Endodermal cell (in vitro differentiated cells): ENCODE results near the gene GALNT2. TPM values are rescaled to one million over a fixed set of nuclear protein-coding genes. Genes with fewer than 3 reads are reported as not detected.

Source experiments
- DNase-seq: peaks from one replicate; pipeline ENCODE4 v3.0.0-alpha.2; 2017
- H3K27ac ChIP-seq: 2 replicates; pipeline ENCODE4 v1.5.1; 2013; ENCODE audit warnings: mild to moderate bottlenecking, low read depth, low read length, moderate library complexity
- H3K27me3 ChIP-seq: 2 replicates; pipeline ENCODE4 v1.6.1; 2013; ENCODE audit warnings: mild to moderate bottlenecking, low read length, moderate library complexity; ENCODE audit not compliant: insufficient read depth, control insufficient read depth, poor library complexity, severe bottlenecking
- H3K36me3 ChIP-seq: 2 replicates; pipeline ENCODE4 v1.7.0; 2013; ENCODE audit warnings: mild to moderate bottlenecking, low read length, moderate library complexity; ENCODE audit not compliant: control insufficient read depth, insufficient read depth
- H3K4me1 ChIP-seq: one replicate; pipeline ENCODE4 v1.7.0; 2013; ENCODE audit warnings: low read length; ENCODE audit not compliant: control insufficient read depth, insufficient read depth
- H3K4me3 ChIP-seq: 2 replicates; pipeline ENCODE4 v1.5.1; 2013; ENCODE audit warnings: mild to moderate bottlenecking, low read length, moderate library complexity
- H3K9ac ChIP-seq: 2 replicates; pipeline ENCODE4 v1.6.1; 2013; ENCODE audit warnings: mild to moderate bottlenecking, low read length, moderate library complexity; ENCODE audit not compliant: poor library complexity, severe bottlenecking; ENCODE audit errors: extremely low read depth
- H3K9me3 ChIP-seq: 2 replicates; pipeline ENCODE4 v1.6.1; 2013; ENCODE audit warnings: mild to moderate bottlenecking, low read length, moderate library complexity; ENCODE audit not compliant: control insufficient read depth
- H3K27ac Mint-ChIP-seq: 2 replicates; pipeline ENCODE4 v1.8.0; 2020; ENCODE audit warnings: mixed read lengths
- H3K27me3 Mint-ChIP-seq: 2 replicates; pipeline ENCODE4 v1.8.0; 2021; ENCODE audit warnings: mild to moderate bottlenecking, mixed read lengths; ENCODE audit not compliant: insufficient read depth
- H3K36me3 Mint-ChIP-seq: 2 replicates; pipeline ENCODE4 v1.8.0; 2020; ENCODE audit warnings: low read depth, mixed read lengths
- H3K4me1 Mint-ChIP-seq: 2 replicates; pipeline ENCODE4 v1.8.0; 2020; ENCODE audit warnings: mixed read lengths
- H3K4me3 Mint-ChIP-seq: 2 replicates; pipeline ENCODE4 v1.8.0; 2020; ENCODE audit warnings: mild to moderate bottlenecking, moderate library complexity, mixed read lengths
- H3K9me3 Mint-ChIP-seq: 2 replicates; pipeline ENCODE4 v1.8.0; 2020; ENCODE audit warnings: mild to moderate bottlenecking, mixed read lengths
- CTCF ChIP-seq: fragments of 200-600 bp; sonication (generic); conservative IDR thresholded peaks from 2 replicates; pipeline ENCODE4 v1.5.0; 2021; ENCODE audit warnings: antibody characterized with exemption, mild to moderate bottlenecking
- WGBS, 2 experiments: methylation state at CpG; one replicate each; pipeline versions ENCODE4 v1.1.5 to v1.1.7; 2013; ENCODE audit warnings: missing lambda C conversion rate in 2 of 2, mixed read lengths in 1 of 2; ENCODE audit not compliant: insufficient coverage in 1 of 2, insufficient read length in 1 of 2; 5-methylcytosine and 5-hydroxymethylcytosine counted together
- total RNA-seq, 2 donors: library from RNA; stranded (reverse); fragmentation: NEBNext Ultra II Directional in 1 of 2; extraction: Animal tissue kit (Norgen Biotek cat#: 25700) in 1 of 2; gene quantifications; 2 replicates in 1 of 2; 3 replicates in 1 of 2; pipeline ENCODE4 v1.2.1, GENCODE V29; 2021

Gene GALNT2
- total RNA-seq, 2 donors from 2014 or later: 41.6 to 63.5 TPM

DNA sequence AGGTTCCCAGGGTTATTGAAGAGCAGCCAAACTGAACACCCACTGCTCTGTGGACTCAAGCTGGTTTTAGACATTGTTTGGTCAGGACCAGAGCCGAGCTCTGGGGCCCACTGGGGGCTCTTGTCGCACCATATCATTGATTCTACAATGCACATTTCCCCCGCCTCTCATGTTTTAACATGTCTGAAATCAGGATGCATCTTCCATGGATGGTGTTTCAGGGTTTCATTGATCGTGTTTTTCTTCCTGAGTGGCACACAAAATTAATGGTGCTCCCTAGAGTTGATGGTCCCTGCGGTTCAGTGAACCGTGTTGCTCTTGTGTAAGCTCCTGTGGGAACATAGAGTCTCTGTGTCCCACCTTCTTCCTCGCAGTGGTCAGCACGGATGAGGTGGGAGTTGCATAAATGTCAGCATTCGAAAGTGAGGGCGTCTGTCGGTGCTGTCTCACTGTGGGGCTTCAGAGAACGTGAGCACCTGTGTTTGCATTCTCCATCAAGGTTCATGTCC, 38.3 kb downstream of the GALNT2 start:
- no peaks in the 10 kb centered on the region for H3K27me3 ChIP-seq
- H3K9ac ChIP-seq: no peak overlapping the region
- TF ChIP-seq CTCF: no peak
- Mint-ChIP-seq H3K27me3 (peaks cover 7% of the 10 kb centered on the region), H3K9me3 (no peaks in the 10 kb centered on the region), H3K4me3 (no peak overlapping the region), H3K36me3 (no peaks in the 10 kb centered on the region), H3K27ac (no peak overlapping the region), H3K4me1 (peaks cover 40% of the 10 kb centered on the region)
- H3K36me3 ChIP-seq: no peaks in the 10 kb centered on the region
- no peaks in the 10 kb centered on the region for H3K9me3 ChIP-seq
- peaks cover 10% of the 10 kb centered on the region for H3K4me1 ChIP-seq
- DNase-seq: no peak
- H3K27ac ChIP-seq: no peak overlapping the region
- WGBS, 2 experiments: 90% methylated on average over 5 to 12 of the region's 12 CpGs
- no peak overlapping the region for H3K4me3 ChIP-seq

- WGBS, 2 experiments: 95 to 96% methylated on average over 8 to 10 of the region's 10 CpGs
- Mint-ChIP-seq H3K4me1 (peaks cover 44% of the 10 kb centered on the region), H3K4me3 (no peak overlapping the region), H3K27ac (no peak overlapping the region), H3K9me3 (no peaks in the 10 kb centered on the region), H3K36me3 (no peaks in the 10 kb centered on the region), H3K27me3 (peaks cover 12% of the 10 kb centered on the region)
- Histone ChIP-seq H3K27me3 (no peaks in the 10 kb centered on the region), H3K9ac (no peak overlapping the region), H3K4me3 (no peak overlapping the region), H3K4me1 (peaks cover 10% of the 10 kb centered on the region), H3K36me3 (no peaks in the 10 kb centered on the region), H3K27ac (no peak overlapping the region), H3K9me3 (no peaks in the 10 kb centered on the region)
- DNase-seq: no peak
- no peak for TF ChIP-seq CTCF
These were observed 39.0 kb downstream of the GALNT2 start for GRCh38 chr1:230105754-230106625.

GRCh38 chr1:230107941-230108340, 40.9 kb downstream of the GALNT2 start:
- H3K27me3 ChIP-seq: peaks cover 15% of the 10 kb centered on the region
- no peaks in the 10 kb centered on the region for H3K36me3 ChIP-seq
- H3K4me3 Mint-ChIP-seq: no peak overlapping the region
- H3K4me3 ChIP-seq: no peak overlapping the region
- H3K27ac ChIP-seq: no peak overlapping the region
- peaks cover 29% of the 10 kb centered on the region for H3K27me3 Mint-ChIP-seq
- H3K9me3 ChIP-seq: no peaks in the 10 kb centered on the region
- H3K9ac ChIP-seq: no peak overlapping the region
- TF ChIP-seq CTCF: no peak
- 85 to 97% methylated on average over 6 of the region's 6 CpGs for WGBS, 2 experiments
- no peak for DNase-seq
- H3K36me3 Mint-ChIP-seq: no peaks in the 10 kb centered on the region
- H3K27ac Mint-ChIP-seq: no peak overlapping the region
- peaks cover 5% of the 10 kb centered on the region for H3K4me1 ChIP-seq
- H3K9me3 Mint-ChIP-seq: no peaks in the 10 kb centered on the region
- H3K4me1 Mint-ChIP-seq: peaks cover 42% of the 10 kb centered on the region
